HS-27A (cell line): ENCODE results near the gene CDV3.
A peak's percentile ranks its signal among the peaks of the same experiment; 100 is the strongest.
"Not testable (repeated sequence)": the region's sequence is repeated elsewhere in the genome, so short reads cannot be mapped to it uniquely, and the experiment has no call there.

Experiments used
- DNase-seq: peaks from one replicate; pipeline ENCODE4 v3.0.0-alpha.2; 2012; ENCODE audit warnings: low read depth, missing footprints

CDV3 gene

GRCh38 chr3:133573629-133574194 lies at the start of gene CDV3:
TSS of gene CDV3 (plus strand) at chr3:133573686. CDS start at chr3:133574045, 359 bp downstream.
- DNase-seq, result no peak

- not testable (repeated sequence) for DNase-seq
These were observed 49.7 kb upstream of the CDV3 start for GRCh38 chr3:133523758-133524157.

- DNase-seq, result no peak
These were observed 48.1 kb upstream of the CDV3 start for GRCh38 chr3:133525435-133525834.

- no peak for DNase-seq
These were observed 46.3 kb upstream of the CDV3 start for GRCh38 chr3:133527081-133527715.

- no peak for DNase-seq
These were observed 43.7 kb upstream of the CDV3 start for GRCh38 chr3:133529809-133530208.

GRCh38 chr3:133531981-133532380 lies 41.5 kb upstream of the CDV3 start:
- DNase-seq, result peak; percentile 79

GRCh38 chr3:133532951-133533350 lies 40.5 kb upstream of the CDV3 start:
- peak; percentile 91 for DNase-seq

- DNase-seq, result peak; percentile 74
These were observed 37.3 kb upstream of the CDV3 start for GRCh38 chr3:133535971-133536881.

- DNase-seq, result not testable (repeated sequence)
These were observed 36.4 kb upstream of the CDV3 start for GRCh38 chr3:133537131-133537530.

- no peak for DNase-seq
These were observed 35.3 kb upstream of the CDV3 start for GRCh38 chr3:133538154-133538553.

- DNase-seq, result peak; percentile 75
These were observed 32.4 kb upstream of the CDV3 start for GRCh38 chr3:133540896-133541674.

GRCh38 chr3:133542871-133543270 lies 30.6 kb upstream of the CDV3 start:
- DNase-seq, result no peak

- not testable (repeated sequence) for DNase-seq
These were observed 28.5 kb upstream of the CDV3 start for GRCh38 chr3:133544983-133545382.

GRCh38 chr3:133547432-133548041 lies 25.9 kb upstream of the CDV3 start:
- no peak for DNase-seq

- no peak for DNase-seq
These were observed 25.4 kb upstream of the CDV3 start for GRCh38 chr3:133548090-133548489.

GRCh38 chr3:133549565-133549964 lies 23.9 kb upstream of the CDV3 start:
- no peak for DNase-seq

GRCh38 chr3:133551589-133551988 lies 21.9 kb upstream of the CDV3 start:
- not testable (repeated sequence) for DNase-seq

- no peak for DNase-seq
These were observed 11.8 kb upstream of the CDV3 start for GRCh38 chr3:133561679-133562078.

GRCh38 chr3:133562376-133562775 lies 11.1 kb upstream of the CDV3 start:
- DNase-seq, result no peak

GRCh38 chr3:133563186-133563591 lies 10.3 kb upstream of the CDV3 start:
- DNase-seq, result no peak

GRCh38 chr3:133563816-133564215 lies 9.7 kb upstream of the CDV3 start:
- DNase-seq, result no peak
